Stimulated activated naive CD8-positive, alpha-beta T cell treated with anti-CD3 and anti-CD28 coated beads, Interleukin-15, Interleukin-2, amounts not matched to agents 100 ng/mL and 50 ng/mL, for 24 hours (primary cell): ENCODE data around the gene GAREM2.
A peak's percentile ranks its signal among the peaks of the same experiment; 100 is the strongest.

ENCODE experiments used
- H3K27ac Mint-ChIP-seq: one replicate; pipeline ENCODE4 v1.8.0; 2021; ENCODE audit warnings: mild to moderate bottlenecking, mixed read lengths
- H3K27me3 Mint-ChIP-seq: one replicate; pipeline ENCODE4 v1.8.0; 2021; ENCODE audit warnings: mixed read lengths
- H3K36me3 Mint-ChIP-seq: one replicate; pipeline ENCODE4 v1.8.0; 2021; ENCODE audit warnings: low read depth, mixed read lengths
- H3K4me1 Mint-ChIP-seq: one replicate; pipeline ENCODE4 v1.8.0; 2021; ENCODE audit warnings: low read depth, mixed read lengths
- H3K4me3 Mint-ChIP-seq: one replicate; pipeline ENCODE4 v1.8.0; 2021; ENCODE audit warnings: mild to moderate bottlenecking, mixed read lengths
- H3K9me3 Mint-ChIP-seq: one replicate; pipeline ENCODE4 v1.8.0; 2021; ENCODE audit warnings: mixed read lengths

Gene GAREM2

DNA sequence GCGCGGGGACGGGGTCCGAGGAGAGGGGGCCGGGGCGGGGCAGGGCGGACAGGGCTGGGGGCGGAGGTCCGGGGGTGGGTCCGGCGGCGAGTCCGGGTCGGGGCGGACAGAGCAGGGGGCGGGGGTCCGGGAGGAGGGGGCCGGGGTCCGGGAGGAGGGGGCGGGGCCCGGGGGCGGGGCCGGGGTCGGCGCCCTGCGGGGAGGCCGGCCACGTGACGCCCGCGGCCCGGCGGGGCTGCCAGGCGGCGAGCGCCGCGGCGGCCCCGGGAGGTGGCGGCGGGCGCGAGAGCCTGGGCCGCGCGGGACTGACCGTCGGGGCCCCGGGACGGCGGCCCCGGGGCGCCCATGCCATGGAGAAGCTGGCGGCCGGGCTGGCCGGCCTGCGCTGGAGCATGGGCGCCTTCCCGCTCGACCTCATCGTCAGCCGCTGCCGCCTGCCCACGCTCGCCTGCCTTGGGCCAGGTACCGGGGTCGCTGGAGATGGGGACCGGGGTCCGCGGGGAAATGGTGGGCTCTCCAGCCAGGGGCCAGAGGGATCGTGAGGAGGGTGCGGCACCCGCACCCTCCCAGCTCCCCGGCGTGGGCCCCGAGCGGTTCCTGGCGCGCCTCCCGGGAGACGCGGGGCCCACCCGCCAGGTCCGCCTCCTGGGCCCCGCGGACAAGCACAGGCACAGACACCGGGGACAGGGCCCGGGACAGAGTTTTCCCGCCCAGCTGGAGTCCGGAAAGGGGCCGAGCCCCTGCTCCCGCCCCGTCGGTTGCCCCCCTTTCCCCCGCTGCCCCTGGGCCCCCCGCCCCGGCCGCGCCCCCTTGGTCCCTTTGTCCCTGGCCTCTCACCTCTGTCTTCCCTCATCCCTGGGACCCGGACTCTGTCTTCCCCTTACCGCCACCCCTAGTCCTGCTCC, at the start of gene GAREM2:
Gene GAREM2 (plus strand): TSS at position 218 of the 905 bp plus-strand sequence. CDS start 133 bp downstream, at position 351.
- H3K4me3 Mint-ChIP-seq = peak within 1 kb of the TSS; percentile 79
- no peaks in the 10 kb centered on the region for H3K9me3 Mint-ChIP-seq
- peaks cover 17% of the 10 kb centered on the region for H3K4me1 Mint-ChIP-seq
- H3K27ac Mint-ChIP-seq = no peak within 1 kb of the TSS
- H3K36me3 Mint-ChIP-seq = no peaks in the 10 kb centered on the region
- peaks cover 42% of the 10 kb centered on the region for H3K27me3 Mint-ChIP-seq

DNA sequence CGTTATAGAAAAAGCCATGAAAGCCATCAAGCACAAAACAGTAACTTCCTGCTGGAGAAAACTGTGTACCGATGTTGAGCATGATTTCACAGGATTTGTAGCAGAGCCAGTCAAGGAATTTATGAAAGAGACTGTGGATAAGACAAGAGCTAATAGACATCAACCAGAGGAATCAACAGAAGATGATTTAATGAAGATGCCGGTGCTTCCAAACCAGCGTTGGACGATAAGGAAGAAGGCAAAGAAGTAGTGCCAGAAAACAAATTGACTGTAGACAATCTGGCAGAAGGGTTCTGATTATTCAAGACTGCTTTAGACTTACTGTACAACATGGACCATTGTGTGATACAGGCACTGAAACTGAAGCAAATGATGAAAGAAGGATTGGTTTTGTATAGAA, 49.5 kb upstream of the GAREM2 start:
- Mint-ChIP-seq H3K36me3 (peaks cover 25% of the 10 kb centered on the region), H3K27ac (no peak overlapping the region), H3K4me1 (peaks cover 8% of the 10 kb centered on the region), H3K27me3 (no peaks in the 10 kb centered on the region), H3K9me3 (no peaks in the 10 kb centered on the region), H3K4me3 (no peak overlapping the region)

DNA sequence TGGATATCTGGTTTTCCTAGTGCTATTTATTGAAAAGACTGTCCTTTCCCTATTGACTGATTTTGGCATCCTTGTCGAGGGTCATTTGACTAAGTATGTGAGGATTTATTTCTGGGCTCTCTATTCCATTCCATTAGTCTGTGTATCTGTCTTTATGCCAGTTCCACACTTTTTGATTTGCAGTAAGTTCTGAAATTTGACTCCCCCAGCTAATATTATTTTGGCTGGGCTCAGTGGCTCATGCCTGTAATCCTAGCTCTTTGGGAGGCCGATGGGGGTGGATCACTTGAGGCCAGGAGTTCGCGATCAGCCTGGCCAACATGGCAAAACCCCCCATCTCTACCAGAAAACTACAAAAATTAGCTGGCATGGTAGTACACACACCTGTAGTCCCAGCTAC, 46.8 kb upstream of the GAREM2 start:
- Mint-ChIP-seq H3K9me3 (no peaks in the 10 kb centered on the region), H3K36me3 (peaks cover 40% of the 10 kb centered on the region)

GRCh38 chr2:26128176-26128575, 44.7 kb upstream of the GAREM2 start:
- Mint-ChIP-seq H3K9me3 (no peaks in the 10 kb centered on the region), H3K27ac (no peak overlapping the region), H3K36me3 (peaks cover 42% of the 10 kb centered on the region), H3K4me3 (no peak overlapping the region), H3K4me1 (peaks cover 19% of the 10 kb centered on the region), H3K27me3 (no peaks in the 10 kb centered on the region)

More for the DNA sequence above, 46.8 kb upstream of the GAREM2 start:
- Mint-ChIP-seq H3K27me3 (no peaks in the 10 kb centered on the region), H3K4me3 (no peak overlapping the region), H3K27ac (no peak overlapping the region), H3K4me1 (peaks cover 16% of the 10 kb centered on the region)

DNA sequence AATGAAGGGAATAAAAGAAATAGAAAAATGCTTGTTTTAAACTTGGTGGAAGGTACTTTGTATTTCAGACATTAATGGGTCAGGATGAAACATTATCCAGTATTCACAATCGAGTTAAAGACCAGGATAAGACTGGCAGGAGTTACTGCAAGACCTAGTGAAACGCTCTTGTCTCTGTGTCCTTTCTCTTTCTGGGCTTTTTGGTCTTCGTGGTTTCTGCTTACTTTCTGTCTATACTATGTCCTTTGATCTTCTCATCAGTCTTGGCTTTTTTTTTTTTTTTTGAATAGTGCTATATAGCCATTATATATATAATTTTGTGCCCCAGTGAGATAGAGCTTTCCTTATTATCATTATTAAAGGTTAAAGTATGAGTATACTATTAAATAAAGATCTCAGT, 42.1 kb upstream of the GAREM2 start:
- Mint-ChIP-seq H3K4me1 (peaks cover 13% of the 10 kb centered on the region), H3K4me3 (no peak overlapping the region), H3K9me3 (no peaks in the 10 kb centered on the region), H3K36me3 (peaks cover 46% of the 10 kb centered on the region), H3K27me3 (no peaks in the 10 kb centered on the region), H3K27ac (no peak overlapping the region)

GRCh38 chr2:26136451-26136850, 36.4 kb upstream of the GAREM2 start:
- H3K4me1 Mint-ChIP-seq = peaks cover 4% of the 10 kb centered on the region
- peaks cover 15% of the 10 kb centered on the region for H3K36me3 Mint-ChIP-seq
- H3K27ac Mint-ChIP-seq = no peak overlapping the region
- H3K4me3 Mint-ChIP-seq = no peak overlapping the region
- no peaks in the 10 kb centered on the region for H3K9me3 Mint-ChIP-seq
- H3K27me3 Mint-ChIP-seq = no peaks in the 10 kb centered on the region

DNA sequence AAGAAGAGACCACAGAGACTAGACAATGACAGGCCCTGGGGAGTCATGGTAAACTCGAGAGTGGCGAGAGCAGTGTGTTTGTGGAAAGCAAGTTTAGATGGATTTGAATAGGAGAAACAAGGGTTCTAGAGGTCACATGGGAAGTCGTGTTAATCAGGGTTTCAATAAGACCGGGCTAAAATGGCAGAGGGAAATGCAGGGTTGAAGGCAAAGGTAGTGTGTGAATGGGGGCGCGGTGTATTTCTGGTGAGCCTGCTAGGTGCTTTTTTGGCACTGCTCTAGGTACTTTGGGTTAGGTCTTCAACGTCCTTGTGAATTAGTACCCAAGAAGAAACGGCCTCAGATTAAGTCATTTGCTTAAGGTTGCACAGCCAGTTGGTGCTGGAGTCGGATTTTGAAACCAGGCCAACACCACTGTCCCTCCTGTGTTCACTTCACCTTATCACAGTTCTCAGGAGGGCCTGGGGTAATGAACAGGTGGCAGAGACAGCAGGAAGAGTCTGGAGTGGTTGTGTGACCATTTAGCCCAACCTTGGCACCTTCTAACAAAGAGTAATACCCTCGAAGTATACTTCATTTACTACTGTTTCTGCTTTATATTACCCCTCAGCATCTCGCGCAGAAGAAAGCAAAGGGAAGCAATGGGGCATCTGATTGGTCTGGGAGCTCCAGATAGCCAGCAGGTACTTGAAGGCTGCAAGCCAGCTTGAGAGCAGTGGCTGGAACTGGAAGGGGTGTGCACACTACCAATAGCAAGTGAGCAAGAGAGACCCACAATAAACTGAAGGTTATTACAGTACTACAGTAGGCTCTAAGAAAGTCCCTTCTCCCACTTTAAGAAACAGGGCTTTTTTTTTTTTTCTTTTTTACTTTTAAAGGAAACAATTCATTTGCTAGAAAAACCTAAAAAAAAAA, 33.4 kb upstream of the GAREM2 start:
- H3K9me3 Mint-ChIP-seq = no peaks in the 10 kb centered on the region
- H3K36me3 Mint-ChIP-seq = peaks cover 11% of the 10 kb centered on the region
- no peaks in the 10 kb centered on the region for H3K4me1 Mint-ChIP-seq
- no peak overlapping the region for H3K4me3 Mint-ChIP-seq
- no peak overlapping the region for H3K27ac Mint-ChIP-seq
- H3K27me3 Mint-ChIP-seq = no peaks in the 10 kb centered on the region

DNA sequence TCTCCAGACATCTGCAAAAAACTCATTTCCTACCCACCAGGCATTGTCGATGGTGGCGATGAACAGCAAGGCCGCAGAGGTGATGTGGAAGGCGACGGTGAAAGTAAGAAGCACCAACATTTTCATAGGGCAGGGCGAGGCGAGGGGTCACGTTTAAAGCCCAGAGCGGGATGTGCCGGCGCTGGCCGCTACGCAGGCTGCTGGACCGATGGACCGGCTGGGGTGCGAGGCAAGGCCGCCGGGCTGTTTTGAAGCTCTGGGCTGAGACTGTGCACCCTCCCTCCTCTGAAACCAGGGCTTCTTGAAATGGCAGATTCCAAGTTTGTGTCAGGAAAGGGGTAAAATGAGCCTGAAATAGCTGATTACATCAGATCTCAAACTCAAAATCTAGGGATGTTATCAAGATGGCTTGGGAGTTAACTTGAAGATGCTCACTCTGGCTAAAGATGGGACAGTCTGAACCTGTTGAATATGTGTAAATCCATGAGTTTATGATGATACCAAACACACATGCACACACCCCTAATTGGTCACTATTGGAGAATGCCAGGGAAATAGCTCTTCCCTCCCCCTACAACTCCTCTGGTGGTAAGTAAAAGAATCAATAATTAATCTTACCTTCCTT, 31.6 kb upstream of the GAREM2 start:
- Mint-ChIP-seq H3K27me3 (no peaks in the 10 kb centered on the region), H3K36me3 (no peaks in the 10 kb centered on the region), H3K4me3 (no peak overlapping the region), H3K9me3 (no peaks in the 10 kb centered on the region), H3K27ac (no peak overlapping the region), H3K4me1 (no peaks in the 10 kb centered on the region)

- Mint-ChIP-seq H3K36me3 (no peaks in the 10 kb centered on the region), H3K27me3 (peaks cover 5% of the 10 kb centered on the region), H3K4me3 (no peak overlapping the region), H3K27ac (no peak overlapping the region), H3K9me3 (no peaks in the 10 kb centered on the region), H3K4me1 (no peaks in the 10 kb centered on the region)
These were observed 28.9 kb upstream of the GAREM2 start for GRCh38 chr2:26144031-26144430.

DNA sequence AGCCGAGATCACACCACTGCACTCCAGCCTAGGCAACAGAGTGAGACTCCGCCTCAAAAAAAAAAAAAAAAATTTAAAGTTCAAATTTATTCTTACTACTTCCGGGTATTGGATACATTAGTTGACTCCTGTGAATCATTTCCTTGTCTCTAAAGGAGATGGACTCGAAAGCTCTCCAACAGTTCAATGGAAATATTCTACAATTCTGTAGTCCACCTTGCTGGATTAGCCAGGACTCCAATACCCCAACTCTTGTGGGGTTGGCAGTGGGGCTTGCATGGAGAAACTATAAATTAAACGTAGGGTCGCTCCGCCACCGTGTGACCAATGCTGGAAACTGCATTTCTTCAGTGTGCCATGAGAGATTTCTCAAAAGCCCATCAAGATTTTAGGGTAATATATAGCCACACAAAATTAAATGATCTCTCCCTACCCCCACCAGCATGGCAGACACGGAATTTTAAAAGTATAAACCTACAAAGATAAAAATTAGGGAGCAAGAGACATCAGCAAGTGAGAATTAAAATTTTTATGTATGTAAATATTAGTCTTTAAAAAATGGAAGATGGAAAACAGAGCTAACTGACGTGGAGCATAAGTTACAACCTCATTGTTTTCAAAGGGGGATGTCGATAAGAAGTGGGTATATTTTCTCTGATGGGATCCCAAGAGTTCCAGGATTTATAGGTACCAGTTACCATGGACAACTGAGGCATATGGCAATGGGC, 27.8 kb upstream of the GAREM2 start:
- no peak overlapping the region for H3K4me3 Mint-ChIP-seq
- H3K36me3 Mint-ChIP-seq = no peaks in the 10 kb centered on the region
- no peak overlapping the region for H3K27ac Mint-ChIP-seq
- H3K9me3 Mint-ChIP-seq = no peaks in the 10 kb centered on the region
- H3K27me3 Mint-ChIP-seq = peaks cover 11% of the 10 kb centered on the region
- H3K4me1 Mint-ChIP-seq = no peaks in the 10 kb centered on the region

DNA sequence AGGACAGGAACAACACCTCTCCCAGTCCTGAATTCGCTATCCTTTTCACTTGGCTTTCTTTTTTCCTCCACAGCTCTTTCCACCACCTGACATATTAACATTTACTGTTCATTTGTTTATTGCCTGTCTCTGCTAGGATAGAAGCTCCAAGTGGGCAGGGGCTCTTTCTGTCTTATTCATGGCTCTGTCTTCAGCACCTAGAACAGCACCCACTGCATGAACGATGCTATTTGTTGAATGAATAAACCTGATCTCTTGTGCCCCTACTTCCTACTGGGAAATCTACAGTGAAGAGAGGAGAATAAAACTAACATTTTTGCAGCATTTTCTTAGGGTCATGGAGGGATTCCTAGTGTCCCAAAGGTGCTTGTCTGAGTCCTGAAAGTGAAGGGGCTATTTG, 24.4 kb upstream of the GAREM2 start:
- no peak overlapping the region for H3K27ac Mint-ChIP-seq
- H3K27me3 Mint-ChIP-seq = peaks cover 20% of the 10 kb centered on the region
- no peaks in the 10 kb centered on the region for H3K9me3 Mint-ChIP-seq
- H3K4me3 Mint-ChIP-seq = no peak overlapping the region
- no peaks in the 10 kb centered on the region for H3K4me1 Mint-ChIP-seq
- no peaks in the 10 kb centered on the region for H3K36me3 Mint-ChIP-seq

- Mint-ChIP-seq H3K36me3 (no peaks in the 10 kb centered on the region), H3K4me1 (no peaks in the 10 kb centered on the region), H3K27ac (no peak overlapping the region), H3K9me3 (no peaks in the 10 kb centered on the region), H3K4me3 (no peak overlapping the region), H3K27me3 (peaks cover 34% of the 10 kb centered on the region)
These were observed 22.6 kb upstream of the GAREM2 start for GRCh38 chr2:26150243-26150642.

GRCh38 chr2:26157580-26157979, 15.3 kb upstream of the GAREM2 start:
- H3K9me3 Mint-ChIP-seq = no peaks in the 10 kb centered on the region
- H3K27ac Mint-ChIP-seq = no peak overlapping the region
- H3K4me3 Mint-ChIP-seq = no peak overlapping the region
- no peaks in the 10 kb centered on the region for H3K36me3 Mint-ChIP-seq
- H3K27me3 Mint-ChIP-seq = peaks cover 18% of the 10 kb centered on the region
- H3K4me1 Mint-ChIP-seq = no peaks in the 10 kb centered on the region

GRCh38 chr2:26161926-26162325, 11.0 kb upstream of the GAREM2 start:
- Mint-ChIP-seq H3K27me3 (no peaks in the 10 kb centered on the region), H3K4me1 (no peaks in the 10 kb centered on the region), H3K27ac (no peak overlapping the region), H3K36me3 (no peaks in the 10 kb centered on the region), H3K4me3 (no peak overlapping the region), H3K9me3 (no peaks in the 10 kb centered on the region)
